Posterior vena cava (tissue), 2 donors: ENCODE data around the gene GTSE1. TPM values are rescaled to one million over a fixed set of nuclear protein-coding genes. Genes with fewer than 3 reads are reported as not detected.

ENCODE experiments used
- DNase-seq: peaks from one replicate; pipeline ENCODE4 v3.0.0-alpha.2; 2020; ENCODE audit warnings: low spot score
- intact Hi-C, 2 donors: fragments of 100-400 bp; cut with DNase I; formaldehyde crosslinking; loops; one replicate each; pipeline versions ENCODE4 v1.14.1 to v1.14.2; 2022 to 2023
- total RNA-seq, 2 donors: library from RNA; stranded (reverse); fragmentation: NEBNext Ultra II Directional; extraction: Animal tissue kit (Norgen Biotek cat#: 25700); gene quantifications; one replicate each; pipeline ENCODE4 v1.2.1, GENCODE V29; 2021
- donor health status: DM: yes; HTN: yes; CAD: no.
- donor health status: DM: yes; HTN: yes; CAD: no.

GTSE1 gene
- total RNA-seq, 2 donors from 2014 or later, result 0.19 to 0.48 TPM

GRCh38 chr22:46368871-46369715 is 72.4 kb downstream of the GTSE1 start:
- no peak for DNase-seq
- intact Hi-C loops, result loop anchor here in 1 of 2 donors (5.0 kb wide), 1 partner anchor 173 kb away; no protein-coding TSS in a partner anchor

DNA sequence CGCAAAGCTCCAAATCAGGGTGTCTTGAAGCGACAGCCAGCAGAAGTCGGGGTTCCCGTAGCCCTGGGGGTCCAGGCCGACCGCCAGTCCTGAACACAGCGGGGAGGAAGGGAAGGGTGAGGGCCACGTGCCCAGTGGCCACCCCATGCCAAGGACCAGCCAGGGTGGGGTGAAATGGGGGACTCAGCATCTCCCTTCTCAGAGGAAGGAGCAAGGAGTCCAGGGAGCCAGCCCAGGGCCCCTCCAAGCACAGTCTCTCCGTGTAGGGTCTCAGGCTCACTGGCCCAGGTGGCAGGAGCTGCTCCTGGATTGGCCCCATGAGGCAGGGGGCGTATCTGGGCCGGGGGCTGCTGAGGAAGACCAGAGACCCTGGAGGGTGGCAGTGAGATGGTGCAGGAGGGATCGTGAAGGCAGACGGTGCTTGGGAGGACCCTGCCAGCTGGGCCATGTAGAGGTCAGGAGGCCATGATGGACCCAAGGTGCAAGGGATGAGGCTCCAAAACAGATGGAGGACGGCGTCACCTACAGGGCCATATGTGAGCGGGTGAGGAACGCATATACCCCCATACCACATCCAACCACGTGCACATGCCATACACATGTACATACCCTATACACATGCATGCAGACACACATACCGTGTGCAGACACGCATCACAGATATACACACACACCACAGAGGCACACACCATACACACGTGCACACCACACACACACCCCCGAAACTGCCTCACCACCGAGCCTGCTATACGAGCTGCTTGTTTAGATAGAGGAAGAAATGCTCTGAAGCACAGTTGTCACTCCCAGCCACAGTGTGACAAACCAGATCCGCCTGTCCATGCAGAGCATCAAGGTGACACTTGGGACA is 73.3 kb downstream of the GTSE1 start:
- intact Hi-C loops, result loop anchor here (5.0 kb wide), 3 partner anchors 167 to 1732 kb away; partner anchors contain the start of gene CELSR1 (in 1 of the 2)
- no peak for DNase-seq

GRCh38 chr22:46370584-46371291 is 74.1 kb downstream of the GTSE1 start:
- intact Hi-C loops, result loop anchor here in 1 of 2 donors (5.0 kb wide), 2 partner anchors 167 to 1732 kb away; partner anchors contain the start of gene CELSR1
- no peak for DNase-seq

- no peak for DNase-seq
- intact Hi-C loops, result loop anchor here in 1 of 2 donors (5.0 kb wide), 2 partner anchors 166 to 1731 kb away; partner anchors contain the start of gene CELSR1
Measured at GRCh38 chr22:46371623-46372226, 75.1 kb downstream of the GTSE1 start.

DNA sequence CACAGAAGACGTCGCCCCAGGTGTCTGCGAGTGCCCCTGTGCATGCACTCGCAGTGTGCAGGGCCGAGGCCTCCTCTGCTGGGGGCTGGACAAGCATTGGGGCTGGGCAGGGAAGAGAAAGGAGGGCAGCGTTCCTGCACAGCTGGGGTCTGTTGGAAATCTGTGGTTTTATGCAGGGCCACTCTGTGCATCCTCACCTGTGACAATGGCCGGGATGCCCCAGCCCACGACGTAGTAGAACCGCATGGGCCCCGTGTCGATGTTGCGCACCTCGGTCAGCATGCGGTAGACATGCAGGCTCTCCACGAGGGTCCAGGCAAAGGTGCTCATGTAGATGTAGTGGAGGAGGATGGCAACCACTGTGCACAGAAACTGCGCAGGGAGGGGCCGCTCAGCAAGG is 76.0 kb downstream of the GTSE1 start:
- no peak for DNase-seq

DNA sequence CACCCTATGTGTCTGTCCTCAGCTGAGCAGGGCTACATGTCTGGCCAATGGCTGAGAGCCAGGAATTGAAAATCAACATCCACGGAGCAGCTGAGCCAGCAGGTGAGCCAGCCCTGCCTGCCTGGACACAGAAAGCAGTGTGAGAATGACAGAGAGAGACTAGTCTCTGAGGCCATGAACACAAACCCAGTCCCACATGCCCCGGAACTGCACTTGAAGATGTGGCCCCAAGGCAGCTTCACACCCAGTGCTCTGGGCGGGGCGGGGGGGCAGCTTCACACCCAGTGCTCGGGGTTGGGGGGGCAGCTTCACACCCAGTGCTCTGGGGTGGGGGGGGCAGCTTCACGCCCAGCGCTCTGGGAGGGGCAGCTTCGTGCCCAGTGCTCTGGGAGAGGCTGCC is 76.5 kb downstream of the GTSE1 start:
- DNase-seq, result no peak
- intact Hi-C loops, result loop anchor here in 1 of 2 donors (5.0 kb wide), 2 partner anchors 164 to 1729 kb away; partner anchors contain the start of gene CELSR1

More for the DNA sequence above, 76.0 kb downstream of the GTSE1 start:
- intact Hi-C loops, result loop anchor here in 1 of 2 donors (5.0 kb wide), 2 partner anchors 165 to 1730 kb away; partner anchors contain the start of gene CELSR1

- no peak for DNase-seq
- intact Hi-C loops, result loop anchor here in 1 of 2 donors (5.0 kb wide), 2 partner anchors 163 to 1728 kb away; partner anchors contain the start of gene CELSR1
Measured at GRCh38 chr22:46373921-46374662, 77.4 kb downstream of the GTSE1 start.

GRCh38 chr22:46374663-46375474 is 78.2 kb downstream of the GTSE1 start:
- intact Hi-C loops, result loop anchor here in 1 of 2 donors (5.0 kb wide), 2 partner anchors 162 to 1727 kb away; partner anchors contain the start of gene CELSR1
- no peak for DNase-seq

GRCh38 chr22:46376111-46376510 is 79.4 kb downstream of the GTSE1 start:
- intact Hi-C loops, result no loop called here
- DNase-seq, result no peak

DNA sequence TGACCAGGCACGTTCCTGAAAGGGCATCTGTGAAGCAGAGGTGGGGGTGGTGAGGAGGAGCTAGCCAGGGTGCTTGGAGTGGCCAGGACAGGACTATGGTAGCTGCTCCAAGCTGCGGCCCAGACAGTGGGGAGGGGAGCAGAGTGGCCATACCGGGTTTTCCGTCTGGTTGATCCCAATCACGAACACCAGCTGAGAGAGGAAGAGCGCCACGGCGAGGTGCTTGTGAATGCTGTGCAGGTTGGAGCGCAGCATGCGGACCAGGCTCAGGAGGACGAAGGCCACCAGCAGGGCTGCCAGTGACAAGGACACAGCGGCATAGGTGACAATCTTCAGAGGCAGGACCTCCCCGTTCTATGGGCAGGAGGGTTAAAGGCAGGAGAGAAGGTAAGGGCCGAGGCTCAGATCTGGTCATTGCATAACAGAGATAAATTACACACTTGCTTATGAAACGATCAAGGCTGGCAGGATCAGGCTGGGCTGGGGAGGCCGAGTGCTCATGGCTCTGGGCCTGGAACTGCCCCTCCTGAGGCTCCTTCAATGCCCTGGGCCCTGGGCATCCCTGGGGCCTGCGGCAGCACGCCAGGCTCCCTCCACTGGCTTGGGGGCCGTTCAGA is 80.3 kb downstream of the GTSE1 start:
- intact Hi-C loops, result no loop called here
- DNase-seq, result no peak

GRCh38 chr22:46377525-46378425 is 81.1 kb downstream of the GTSE1 start:
- intact Hi-C loops, result no loop called here
- no peak for DNase-seq

DNA sequence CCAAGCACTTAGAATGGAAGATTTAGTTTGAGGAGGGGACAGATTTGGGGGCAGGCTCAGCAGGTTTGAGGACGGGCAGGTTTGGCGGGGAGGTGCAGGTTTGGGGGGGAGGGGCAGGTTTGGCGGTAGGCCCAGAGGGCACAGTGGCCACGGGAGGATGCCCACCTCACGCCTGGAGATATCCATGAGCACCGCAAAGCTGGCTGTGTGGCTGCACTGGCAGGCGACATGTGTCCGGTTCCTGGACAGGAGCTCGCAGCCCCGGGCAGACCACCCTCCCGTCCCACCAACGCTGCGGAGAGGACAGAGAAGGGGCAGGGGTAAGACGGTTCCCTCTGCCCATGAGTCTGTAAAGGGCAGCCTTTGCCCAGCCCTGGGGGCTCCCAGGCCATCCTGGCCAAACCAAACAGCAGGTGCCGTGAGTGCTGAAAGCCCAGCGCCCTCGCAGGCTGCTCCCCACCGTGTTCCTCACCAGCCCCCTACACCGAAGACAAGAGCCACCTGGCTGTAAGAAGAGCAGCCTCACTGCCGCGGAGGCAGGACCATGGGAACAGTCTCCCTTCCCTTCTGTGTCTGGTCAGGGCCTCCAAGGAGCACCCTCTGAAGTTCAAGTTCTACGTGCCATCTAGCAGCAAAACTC is 81.9 kb downstream of the GTSE1 start:
- intact Hi-C loops, result no loop called here
- DNase-seq, result no peak

- intact Hi-C loops, result no loop called here
Measured at GRCh38 chr22:46379066-46379930, 82.6 kb downstream of the GTSE1 start.

DNA sequence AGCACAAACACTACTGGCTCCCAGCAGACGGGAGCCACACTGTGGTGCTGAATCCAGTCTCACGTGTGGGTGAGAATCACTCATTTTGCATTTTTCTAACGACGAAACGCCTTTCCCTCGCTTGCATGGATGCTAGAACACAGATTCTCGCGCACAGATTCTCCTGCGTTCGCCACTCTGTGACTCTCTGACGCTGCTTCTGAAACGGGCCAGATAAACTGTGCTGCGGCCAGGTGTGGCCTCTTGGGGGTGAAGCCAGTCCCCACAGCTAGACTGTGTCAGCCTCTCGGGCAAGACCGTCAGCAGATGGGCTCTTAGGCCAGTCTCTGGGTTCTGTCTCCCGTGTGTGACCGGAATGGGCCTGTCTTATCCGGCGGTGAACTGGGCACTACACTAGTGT is 83.4 kb downstream of the GTSE1 start:
- no peak for DNase-seq
- intact Hi-C loops, result no loop called here

More at GRCh38 chr22:46379066-46379930, 82.6 kb downstream of the GTSE1 start:
- no peak for DNase-seq
